GM12891 (cell line): ENCODE results near the gene IQUB.

Source experiments
- POLR2A ChIP-seq: IDR thresholded peaks from 2 replicates; pipeline ENCODE4 v1.6.1; 2011; ENCODE audit warnings: low read depth, low read length, control low read depth
- POLR2AphosphoS5 ChIP-seq: IDR thresholded peaks from 2 replicates; pipeline ENCODE4 v1.6.1; 2011; ENCODE audit warnings: low read depth, low read length, control low read depth
- SPI1 ChIP-seq: IDR thresholded peaks from 2 replicates; pipeline ENCODE4 v1.6.1; 2011; ENCODE audit warnings: low read depth, low read length, control low read depth

GRCh38 chr7:123432601-123433000 is 101.8 kb downstream of the IQUB start:
- TF ChIP-seq POLR2A, result no peak
- TF ChIP-seq POLR2AphosphoS5, result no peak
- TF ChIP-seq SPI1, result no peak
